Spleen (tissue), 11 donors: Measurements from ENCODE around the gene VCL. TPM values are rescaled to one million over a fixed set of nuclear protein-coding genes. Genes with fewer than 3 reads are reported as not detected.
A peak's percentile ranks its signal among the peaks of the same experiment; 100 is the strongest.
"Not testable (repeated sequence)": the region's sequence is repeated elsewhere in the genome, so short reads cannot be mapped to it uniquely, and the experiment has no call there.

Experiments
- DNase-seq: peaks from one replicate; pipeline ENCODE4 v3.0.0-alpha.2; 2020
- H3K27ac ChIP-seq, 8 donors: fragments of 200-600 bp; sonication (generic) in 7 of 8; 1 replicate in 4 of 8; 2 replicates in 4 of 8; pipeline versions ENCODE4 v1.5.0 to v1.8.0; 2016 to 2021; ENCODE audit warnings: inconsistent platforms in 4 of 8, mild to moderate bottlenecking in 4 of 8, moderate library complexity in 1 of 8
- H3K27me3 ChIP-seq, 7 donors: fragments of 200-600 bp; sonication (generic) in 6 of 7; replicated peaks in 1 of 7; 1 replicate in 4 of 7; 2 replicates in 3 of 7; pipeline versions ENCODE4 v1.5.0 to v1.8.0; 2016 to 2021; ENCODE audit warnings: inconsistent platforms in 3 of 7, mild to moderate bottlenecking in 1 of 7
- H3K36me3 ChIP-seq, 6 donors: fragments of 200-600 bp; sonication (generic) in 5 of 6; 1 replicate in 4 of 6; 2 replicates in 2 of 6; pipeline versions ENCODE4 v1.5.0 to v1.8.0; 2016 to 2021; ENCODE audit warnings: inconsistent platforms in 2 of 6
- H3K4me1 ChIP-seq, 6 donors: fragments of 200-600 bp; sonication (generic) in 5 of 6; 1 replicate in 3 of 6; 2 replicates in 3 of 6; pipeline versions ENCODE4 v1.5.0 to v1.8.0; 2016 to 2021; ENCODE audit warnings: inconsistent platforms in 3 of 6
- H3K4me3 ChIP-seq, 8 donors: fragments of 200-600 bp; sonication (generic) in 7 of 8; 1 replicate in 4 of 8; 2 replicates in 4 of 8; pipeline versions ENCODE4 v1.5.0 to v1.8.0; 2016 to 2021; ENCODE audit warnings: inconsistent platforms in 4 of 8, mild to moderate bottlenecking in 4 of 8, moderate library complexity in 2 of 8
- H3K9me3 ChIP-seq, 8 donors: fragments of 200-600 bp; sonication (generic) in 7 of 8; 1 replicate in 4 of 8; 2 replicates in 4 of 8; pipeline versions ENCODE4 v1.5.0 to v1.8.0; 2016 to 2021; ENCODE audit warnings: inconsistent platforms in 4 of 8
- CTCF ChIP-seq, 11 experiments: fragments of 200-600 bp in 7 of 11; fragments of 450-650 bp in 4 of 11; sonication (generic) in 4 of 11; IDR thresholded peaks in 8 of 11; conservative IDR thresholded peaks in 3 of 11; 1 replicate in 7 of 11; 2 replicates in 4 of 11; pipeline versions ENCODE4 v1.4.0 to v1.8.0; 2016 to 2021; ENCODE audit warnings: antibody characterized with exemption in 11 of 11, inconsistent platforms in 4 of 11, mild to moderate bottlenecking in 1 of 11
- POLR2A ChIP-seq, 3 donors: fragments of 450-650 bp; IDR thresholded peaks; one replicate each; pipeline ENCODE4 v1.5.1; 2017; ENCODE audit warnings: antibody characterized with exemption in 3 of 3, mild to moderate bottlenecking in 1 of 3
- POLR2AphosphoS5 ChIP-seq, 3 donors: sonication (generic); formaldehyde crosslinking; IDR thresholded peaks; one replicate each; pipeline ENCODE4 v1.5.1; 2017; ENCODE audit warnings: antibody characterized with exemption in 3 of 3
- WGBS, 5 donors: extraction: QIAGEN DNeasy Blood & Tissue Kit in 3 of 5; methylation state at CpG; one replicate each; pipeline versions ENCODE4 v1.1.5 to v1.1.7; 2013 to 2018; 5-methylcytosine and 5-hydroxymethylcytosine counted together
- intact Hi-C: fragments of 100-400 bp; cut with DNase I; formaldehyde crosslinking; loops from one replicate; pipeline ENCODE4 v1.15.0; 2023; ENCODE audit warnings: low total_unique reads
- polyA plus RNA-seq, 3 donors: library from polyadenylated mRNA; stranded (reverse); fragments of 200-250 nt; gene quantifications; one replicate each; pipeline ENCODE4 v1.2.1, GENCODE V29; 2013
- total RNA-seq, 7 donors: library from RNA; depleted of rRNA in 3 of 7; stranded (reverse); fragments of >200 nt in 3 of 7; fragmentation: NEBNext Ultra II Directional in 4 of 7; extraction: Animal tissue kit (Norgen Biotek cat#: 25700) in 4 of 7; gene quantifications; one replicate each; pipeline versions ENCODE4 v1.1.0 to v1.2.1, GENCODE V29; 2016 to 2021
- donor health status: healthy with polysubstance abuse.
- donor health status: DM: no; HTN: no; CAD: no; lungs with moderate emphysema.
- donor health status: DM: no; HTN: no; CAD: no.
- donor health status: Bipolar disorder and iron deficiency.
- donor health status: healthy.
- donor health status: DM: no; HTN: no; CAD: no.
- donor health status: DM: yes; HTN: yes; CAD: no.

VCL gene
- total and polyA plus RNA-seq, 10 donors: 8.8 to 214 (median 77.6) TPM

- no peaks in the 10 kb centered on the region for H3K9me3 ChIP-seq
- H3K4me1 ChIP-seq: peaks cover 0 to 69% (median 24%) of the 10 kb centered on the region in 6 donors
- peaks cover 0 to 17% (median 0%) of the 10 kb centered on the region in 6 donors for H3K36me3 ChIP-seq
- no peaks in the 10 kb centered on the region for H3K27me3 ChIP-seq
- DNase-seq: no peak
- no peak for TF ChIP-seq POLR2AphosphoS5 (IDR thresholded peaks at IDR 0.05)
- TF ChIP-seq POLR2A (IDR thresholded peaks at IDR 0.05): no peak
- no peak for TF ChIP-seq CTCF (IDR thresholded peaks at IDR 0.05 in 8 of 11, conservative IDR thresholded peaks at IDR 0.05 in 3 of 11)
- intact Hi-C loops: no loop called here
- no peak overlapping the region for H3K4me3 ChIP-seq
- WGBS, 5 donors: 51 to 72% (median 65%) methylated on average over 5 of the region's 5 CpGs
- H3K27ac ChIP-seq: peak overlapping the region in 1 of 8 donors; percentile 17
Measured at GRCh38 chr10:74025380-74025978, 27.6 kb downstream of the VCL start.

GRCh38 chr10:74026428-74027015 lies 28.6 kb downstream of the VCL start:
- no peak overlapping the region for H3K4me3 ChIP-seq
- H3K4me1 ChIP-seq: peaks cover 0 to 67% (median 25%) of the 10 kb centered on the region in 6 donors
- TF ChIP-seq POLR2AphosphoS5 (IDR thresholded peaks at IDR 0.05): no peak
- TF ChIP-seq CTCF (IDR thresholded peaks at IDR 0.05 in 8 of 11, conservative IDR thresholded peaks at IDR 0.05 in 3 of 11): no peak
- no peak for TF ChIP-seq POLR2A (IDR thresholded peaks at IDR 0.05)

GRCh38 chr10:74027702-74028101 lies 29.8 kb downstream of the VCL start:
- 96 to 99% (median 98%) methylated on average over 2 of the region's 2 CpGs for WGBS, 5 donors
- Histone ChIP-seq H3K27ac (no peak overlapping the region), H3K4me1 (peaks cover 0 to 70% (median 23%) of the 10 kb centered on the region in 6 donors), H3K9me3 (no peaks in the 10 kb centered on the region), H3K36me3 (peaks cover 0 to 15% (median 0%) of the 10 kb centered on the region in 6 donors), H3K4me3 (no peak overlapping the region), H3K27me3 (no peaks in the 10 kb centered on the region)
- intact Hi-C loops: no loop called here
- no peak for DNase-seq
- no peak for TF ChIP-seq CTCF (IDR thresholded peaks at IDR 0.05 in 8 of 11, conservative IDR thresholded peaks at IDR 0.05 in 3 of 11)
- no peak for TF ChIP-seq POLR2A (IDR thresholded peaks at IDR 0.05)
- TF ChIP-seq POLR2AphosphoS5 (IDR thresholded peaks at IDR 0.05): no peak

More at GRCh38 chr10:74026428-74027015, 28.6 kb downstream of the VCL start:
- Histone ChIP-seq H3K27ac (no peak overlapping the region), H3K27me3 (no peaks in the 10 kb centered on the region), H3K36me3 (peaks cover 0 to 17% (median 0%) of the 10 kb centered on the region in 6 donors), H3K9me3 (no peaks in the 10 kb centered on the region)
- DNase-seq: no peak
- WGBS, 5 donors: 69 to 84% (median 73%) methylated on average over 3 of the region's 3 CpGs
- intact Hi-C loops: no loop called here

- intact Hi-C loops: no loop called here
- TF ChIP-seq POLR2AphosphoS5 (IDR thresholded peaks at IDR 0.05) (no peak), POLR2A (IDR thresholded peaks at IDR 0.05) (no peak), CTCF (IDR thresholded peaks at IDR 0.05 in 8 of 11, conservative IDR thresholded peaks at IDR 0.05 in 3 of 11) (no peak)
- peaks cover 3 to 76% (median 29%) of the 10 kb centered on the region in 6 donors for H3K4me1 ChIP-seq
- no peak overlapping the region for H3K27ac ChIP-seq
- WGBS, 5 donors: 55 to 100% (median 65%) methylated on average over 1 of the region's 1 CpG
- H3K4me3 ChIP-seq: no peak overlapping the region
- H3K27me3 ChIP-seq: no peaks in the 10 kb centered on the region
- DNase-seq: no peak
- H3K36me3 ChIP-seq: peaks cover 0 to 8% (median 0%) of the 10 kb centered on the region in 6 donors
- H3K9me3 ChIP-seq: no peaks in the 10 kb centered on the region
Measured at GRCh38 chr10:74029943-74030342, 32.0 kb downstream of the VCL start.

- Histone ChIP-seq H3K4me1 (peaks cover 6 to 73% (median 23%) of the 10 kb centered on the region in 6 donors), H3K36me3 (peaks cover 0 to 20% (median 0%) of the 10 kb centered on the region in 6 donors), H3K27ac (peak overlapping the region in 1 of 8 donors; percentile 8)
- DNase-seq, H3K9me3 ChIP-seq, H3K27me3 ChIP-seq, intact Hi-C loops, H3K4me3 ChIP-seq: not testable (repeated sequence)
- 77 to 100% (median 91%) methylated on average over 1 of the region's 1 CpG for WGBS, 5 donors
Measured at GRCh38 chr10:74032208-74032607, 34.3 kb downstream of the VCL start.
